ENCODE results near the gene CCND1. TPM values are rescaled to one million over a fixed set of nuclear protein-coding genes. Genes with fewer than 3 reads are reported as not detected.

The CCND1 gene
- total and polyA plus RNA-seq, 2 experiments from 2014 or later, result 20.1 to 36.5 TPM

GRCh38 chr11:69598147-69598546 is 42.8 kb upstream of the CCND1 start:
- no peaks in the 10 kb centered on the region for H3K4me1 ChIP-seq (ENCODE audit: low read depth)
- no peaks in the 10 kb centered on the region for H3K9me3 ChIP-seq (ENCODE audit: low read depth)
- H3K27ac ChIP-seq, result no peak overlapping the region
- peak; percentile 8 for TF ChIP-seq CTCF (IDR thresholded peaks at IDR 0.05; ENCODE audit: low read depth, low read length)
- no peak overlapping the region for H3K4me3 ChIP-seq
- no peaks in the 10 kb centered on the region for H3K36me3 ChIP-seq
- H3K27me3 ChIP-seq, result no peaks in the 10 kb centered on the region
- DNase-seq (ENCODE audit: low read depth in 1 of 2, low spot score in 1 of 2), result no peak

- Histone ChIP-seq H3K36me3 (no peaks in the 10 kb centered on the region), H3K27me3 (no peaks in the 10 kb centered on the region), H3K4me1 (ENCODE audit: low read depth) (no peaks in the 10 kb centered on the region), H3K4me3 (no peak overlapping the region), H3K27ac (no peak overlapping the region), H3K9me3 (ENCODE audit: low read depth) (no peaks in the 10 kb centered on the region)
- DNase-seq (ENCODE audit: low read depth in 1 of 2, low spot score in 1 of 2), result no peak
- no peak for TF ChIP-seq CTCF (IDR thresholded peaks at IDR 0.05; ENCODE audit: low read depth, low read length)
Measured at GRCh38 chr11:69599502-69599901, 41.5 kb upstream of the CCND1 start.

GRCh38 chr11:69600001-69600400 is 41.0 kb upstream of the CCND1 start:
- H3K9me3 ChIP-seq (ENCODE audit: low read depth), result no peaks in the 10 kb centered on the region
- no peak overlapping the region for H3K27ac ChIP-seq
- H3K4me1 ChIP-seq (ENCODE audit: low read depth), result no peaks in the 10 kb centered on the region
- no peaks in the 10 kb centered on the region for H3K27me3 ChIP-seq
- no peak overlapping the region for H3K4me3 ChIP-seq
- H3K36me3 ChIP-seq, result no peaks in the 10 kb centered on the region
- no peak for DNase-seq (ENCODE audit: low read depth in 1 of 2, low spot score in 1 of 2)
- no peak for TF ChIP-seq CTCF (IDR thresholded peaks at IDR 0.05; ENCODE audit: low read depth, low read length)

GRCh38 chr11:69601011-69601975 is 39.7 kb upstream of the CCND1 start:
- Histone ChIP-seq H3K36me3 (no peaks in the 10 kb centered on the region), H3K27ac (no peak overlapping the region), H3K4me3 (no peak overlapping the region), H3K27me3 (no peaks in the 10 kb centered on the region), H3K4me1 (ENCODE audit: low read depth) (no peaks in the 10 kb centered on the region), H3K9me3 (ENCODE audit: low read depth) (no peaks in the 10 kb centered on the region)
- no peak for DNase-seq (ENCODE audit: low read depth in 1 of 2, low spot score in 1 of 2)
- TF ChIP-seq CTCF (IDR thresholded peaks at IDR 0.05; ENCODE audit: low read depth, low read length), result no peak

- no peak for DNase-seq (ENCODE audit: low read depth in 1 of 2, low spot score in 1 of 2)
- Histone ChIP-seq H3K4me1 (ENCODE audit: low read depth) (no peaks in the 10 kb centered on the region), H3K27me3 (no peaks in the 10 kb centered on the region), H3K9me3 (ENCODE audit: low read depth) (no peaks in the 10 kb centered on the region), H3K36me3 (no peaks in the 10 kb centered on the region), H3K4me3 (no peak overlapping the region), H3K27ac (no peak overlapping the region)
- no peak for TF ChIP-seq CTCF (IDR thresholded peaks at IDR 0.05; ENCODE audit: low read depth, low read length)
Measured at GRCh38 chr11:69603111-69603836, 37.7 kb upstream of the CCND1 start.

Data from cardiac muscle cell (in vitro differentiated cells and primary cell).